Mesothelial cell of epicardium (in vitro differentiated cells): ENCODE measurements around the gene ANAPC5. TPM values are rescaled to one million over a fixed set of nuclear protein-coding genes. Genes with fewer than 3 reads are reported as not detected.

Source experiments
- DNase-seq, 2 experiments: peaks; one replicate each; pipeline ENCODE4 v3.0.0; 2021; ENCODE audit warnings: low spot score in 2 of 2; ENCODE audit not compliant: unreplicated experiment in 2 of 2
- H3K27ac Mint-ChIP-seq: 2 replicates; pipeline ENCODE4 v1.8.0; 2021; ENCODE audit warnings: mixed read lengths
- H3K27me3 Mint-ChIP-seq: 2 replicates; pipeline ENCODE4 v1.8.0; 2021; ENCODE audit warnings: low read depth, mixed read lengths
- H3K36me3 Mint-ChIP-seq: 2 replicates; pipeline ENCODE4 v1.8.0; 2021; ENCODE audit warnings: mixed read lengths
- H3K4me1 Mint-ChIP-seq: 2 replicates; pipeline ENCODE4 v1.8.0; 2021; ENCODE audit warnings: mixed read lengths
- H3K4me3 Mint-ChIP-seq: 2 replicates; pipeline ENCODE4 v1.8.0; 2021; ENCODE audit warnings: mild to moderate bottlenecking, moderate library complexity, mixed read lengths
- H3K9me3 Mint-ChIP-seq: 2 replicates; pipeline ENCODE4 v1.8.0; 2021; ENCODE audit warnings: mixed read lengths
- CTCF ChIP-seq: fragments of 200-600 bp; sonication (generic); IDR thresholded peaks from one replicate; pipeline ENCODE4 v1.5.0; 2021; ENCODE audit warnings: antibody characterized with exemption; ENCODE audit not compliant: unreplicated experiment
- total RNA-seq: library from RNA; stranded (reverse); gene quantifications from 3 replicates; pipeline ENCODE4 v1.2.1, GENCODE V29; 2021

ANAPC5 gene
- total RNA-seq, 1 donor from 2014 or later: 117 TPM

DNA sequence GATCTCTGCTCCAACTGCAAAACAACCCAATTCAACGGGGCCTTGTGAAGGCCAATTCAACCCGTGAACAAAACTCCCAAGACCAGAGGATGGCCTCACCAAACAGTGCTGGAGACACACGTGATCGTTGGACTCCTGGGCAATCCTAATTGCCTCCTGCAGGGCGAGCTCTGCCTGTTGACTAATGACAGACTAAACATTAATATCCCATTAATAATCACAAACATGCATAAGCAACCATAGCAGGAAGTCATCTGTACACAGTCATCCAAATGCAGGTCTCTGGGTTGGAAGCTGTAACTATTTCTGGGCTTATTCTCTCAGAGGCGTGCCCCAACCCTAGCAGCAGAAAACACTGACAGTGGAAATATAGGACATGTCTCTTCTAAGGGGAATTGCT lies 21.0 kb downstream of the ANAPC5 start:
- H3K36me3 Mint-ChIP-seq: peaks cover 43% of the 10 kb centered on the region
- no peaks in the 10 kb centered on the region for H3K4me1 Mint-ChIP-seq
- no peak overlapping the region for H3K27ac Mint-ChIP-seq
- no peak for TF ChIP-seq CTCF
- H3K9me3 Mint-ChIP-seq: no peaks in the 10 kb centered on the region
- DNase-seq: no peak
- no peak overlapping the region for H3K4me3 Mint-ChIP-seq
- H3K27me3 Mint-ChIP-seq: no peaks in the 10 kb centered on the region

DNA sequence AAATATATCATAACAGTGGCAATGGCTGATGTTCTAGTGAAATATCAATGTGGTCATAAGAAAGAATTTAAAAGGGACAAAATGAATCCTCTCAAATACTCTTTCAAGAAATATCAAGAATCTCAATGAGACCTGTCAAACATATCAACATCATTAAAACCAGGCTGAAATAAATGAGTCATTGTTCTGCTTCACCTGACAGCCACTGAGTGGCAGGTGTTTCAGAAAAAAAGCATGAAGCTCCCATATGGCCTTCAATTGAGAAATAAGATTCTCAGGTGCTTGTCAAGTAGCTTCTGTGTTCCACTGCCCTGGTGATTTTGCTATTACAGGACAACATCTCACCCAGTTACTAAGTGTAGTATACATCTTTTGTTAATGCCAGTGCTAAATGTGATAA lies 21.5 kb downstream of the ANAPC5 start:
- H3K36me3 Mint-ChIP-seq: peaks cover 48% of the 10 kb centered on the region
- no peak for DNase-seq
- H3K9me3 Mint-ChIP-seq: no peaks in the 10 kb centered on the region
- no peak overlapping the region for H3K4me3 Mint-ChIP-seq
- TF ChIP-seq CTCF: no peak
- no peak overlapping the region for H3K27ac Mint-ChIP-seq
- no peaks in the 10 kb centered on the region for H3K4me1 Mint-ChIP-seq
- no peaks in the 10 kb centered on the region for H3K27me3 Mint-ChIP-seq

GRCh38 chr12:121330195-121330594 lies 22.0 kb downstream of the ANAPC5 start:
- Mint-ChIP-seq H3K27me3 (no peaks in the 10 kb centered on the region), H3K4me1 (no peaks in the 10 kb centered on the region), H3K27ac (no peak overlapping the region), H3K9me3 (no peaks in the 10 kb centered on the region), H3K4me3 (no peak overlapping the region), H3K36me3 (peaks cover 48% of the 10 kb centered on the region)
- TF ChIP-seq CTCF: no peak
- DNase-seq: no peak

- H3K27me3 Mint-ChIP-seq: no peaks in the 10 kb centered on the region
- no peak overlapping the region for H3K27ac Mint-ChIP-seq
- DNase-seq: no peak
- no peak overlapping the region for H3K4me3 Mint-ChIP-seq
- no peak for TF ChIP-seq CTCF
- H3K9me3 Mint-ChIP-seq: no peaks in the 10 kb centered on the region
- H3K36me3 Mint-ChIP-seq: peaks cover 50% of the 10 kb centered on the region
- no peaks in the 10 kb centered on the region for H3K4me1 Mint-ChIP-seq
Observed at GRCh38 chr12:121328620-121329019, 23.6 kb downstream of the ANAPC5 start.

DNA sequence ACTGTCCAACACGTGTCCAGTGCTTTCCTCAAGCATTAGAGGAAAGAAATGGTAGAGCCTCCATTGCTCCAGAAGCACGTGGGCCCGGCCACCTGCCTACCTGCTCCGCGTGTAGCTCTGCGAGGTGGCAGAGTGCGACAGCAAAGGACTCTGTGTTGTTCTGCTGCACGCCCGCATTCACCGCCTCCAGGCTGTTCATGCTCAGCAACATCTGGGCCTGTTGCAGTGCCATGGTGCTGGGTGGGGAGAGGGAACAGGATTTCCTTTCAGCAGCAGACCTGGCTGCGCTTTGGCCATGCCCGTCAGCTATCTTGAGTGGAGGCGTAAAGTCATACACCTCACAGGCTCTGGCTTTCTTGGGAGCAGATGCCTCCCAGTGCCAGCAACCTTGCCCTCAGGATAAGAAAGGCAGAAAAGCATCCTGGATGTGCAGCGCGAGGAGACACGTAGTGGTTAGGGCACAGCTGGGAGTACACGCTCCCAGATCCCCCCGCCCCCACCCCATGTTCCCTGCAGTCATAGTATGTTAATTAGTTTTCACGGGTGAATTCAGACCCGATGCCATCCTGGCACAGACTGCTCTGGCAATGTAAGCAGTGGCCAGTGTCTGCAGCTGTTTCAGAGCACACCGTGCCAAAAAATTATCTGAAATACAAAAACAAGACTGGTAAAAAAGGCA lies 25.1 kb downstream of the ANAPC5 start:
- Mint-ChIP-seq H3K27me3 (no peaks in the 10 kb centered on the region), H3K4me3 (no peak overlapping the region), H3K9me3 (no peaks in the 10 kb centered on the region), H3K4me1 (no peaks in the 10 kb centered on the region), H3K27ac (no peak overlapping the region), H3K36me3 (peaks cover 46% of the 10 kb centered on the region)
- no peak for DNase-seq
- TF ChIP-seq CTCF: no peak
